SW480 (cell line): Measurements from ENCODE around the gene LDLRAD3.

Experiments
- DNase-seq: peaks from one replicate; pipeline ENCODE4 v3.0.0-alpha.2; 2016; ENCODE audit warnings: low spot score

LDLRAD3 gene

GRCh38 chr11:36213393-36213840, 269.6 kb downstream of the LDLRAD3 start:
- no peak for DNase-seq

DNA sequence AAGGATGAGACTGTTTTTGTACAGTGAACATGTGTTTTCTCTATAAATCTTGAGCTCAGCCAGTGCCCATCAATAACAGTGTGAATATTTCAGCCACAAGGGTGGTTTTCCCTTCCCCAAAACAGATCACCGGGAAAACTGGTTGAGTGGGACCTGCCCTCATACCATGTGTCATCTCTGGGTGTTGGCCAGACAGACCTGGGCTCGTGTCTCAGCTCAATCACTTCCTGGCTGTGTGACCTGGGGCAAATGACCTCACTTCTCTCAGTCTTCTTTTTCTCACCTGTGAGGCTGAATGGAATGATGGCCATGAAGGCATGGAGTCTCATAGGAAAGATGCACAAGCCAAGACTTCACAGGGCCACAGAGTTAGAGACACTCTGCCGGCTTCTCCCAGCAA, 270.6 kb downstream of the LDLRAD3 start:
- no peak for DNase-seq

- DNase-seq, result peak; percentile 17
Observed at GRCh38 chr11:36214976-36215692, 271.3 kb downstream of the LDLRAD3 start.

GRCh38 chr11:36215693-36216060, 271.8 kb downstream of the LDLRAD3 start:
- DNase-seq, result no peak

- no peak for DNase-seq
Observed at GRCh38 chr11:36216061-36216615, 272.3 kb downstream of the LDLRAD3 start.

DNA sequence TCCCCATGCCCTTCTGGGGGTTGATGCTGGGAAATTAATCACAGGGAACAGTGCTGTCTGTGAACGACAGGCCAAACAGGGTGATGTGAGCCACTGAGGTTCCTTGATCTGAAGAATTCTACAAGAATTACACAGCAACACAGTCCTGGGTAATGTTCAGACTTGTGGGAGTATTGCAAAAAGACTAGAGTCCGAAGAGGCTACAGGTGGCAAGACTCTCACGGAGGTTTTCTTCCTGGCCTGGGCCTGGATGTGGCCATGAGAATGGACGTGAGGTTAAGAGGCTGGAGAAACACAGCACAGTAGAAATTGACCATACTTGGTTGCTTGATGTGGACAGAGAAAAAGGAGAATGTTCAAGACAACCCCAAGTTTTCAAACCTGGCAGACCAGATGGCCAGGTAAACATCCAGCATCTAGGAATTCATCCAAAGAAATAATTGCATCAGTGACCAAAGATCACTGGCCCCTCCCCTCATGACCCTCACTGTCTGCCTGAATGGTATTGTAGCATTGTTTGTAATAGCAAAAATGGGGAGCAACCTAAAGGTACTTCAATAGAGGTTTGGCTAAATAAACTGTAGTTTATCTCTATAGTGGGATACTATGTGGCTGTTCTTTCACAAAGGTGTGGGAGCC, 274.5 kb downstream of the LDLRAD3 start:
- DNase-seq, result no peak

DNA sequence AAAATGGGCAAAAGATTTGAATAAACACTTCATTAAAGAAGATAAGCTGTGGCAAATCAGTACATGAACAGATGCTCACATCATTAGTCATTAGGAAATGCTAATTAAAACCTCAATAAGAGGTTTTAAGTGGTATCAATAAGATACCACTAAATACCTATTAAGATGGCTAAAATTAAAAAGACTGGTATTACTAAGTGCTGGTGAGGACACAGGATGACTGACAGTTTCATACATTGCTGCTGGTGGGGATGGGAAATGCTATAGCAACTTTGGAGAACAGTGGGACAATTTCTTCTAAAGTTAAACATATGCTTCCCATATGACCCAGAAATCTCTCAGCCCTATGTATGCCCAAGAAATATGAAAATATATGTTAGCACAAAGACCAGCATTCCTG, 276.1 kb downstream of the LDLRAD3 start:
- DNase-seq, result no peak

GRCh38 chr11:36222831-36223635, 279.2 kb downstream of the LDLRAD3 start:
- no peak for DNase-seq

DNA sequence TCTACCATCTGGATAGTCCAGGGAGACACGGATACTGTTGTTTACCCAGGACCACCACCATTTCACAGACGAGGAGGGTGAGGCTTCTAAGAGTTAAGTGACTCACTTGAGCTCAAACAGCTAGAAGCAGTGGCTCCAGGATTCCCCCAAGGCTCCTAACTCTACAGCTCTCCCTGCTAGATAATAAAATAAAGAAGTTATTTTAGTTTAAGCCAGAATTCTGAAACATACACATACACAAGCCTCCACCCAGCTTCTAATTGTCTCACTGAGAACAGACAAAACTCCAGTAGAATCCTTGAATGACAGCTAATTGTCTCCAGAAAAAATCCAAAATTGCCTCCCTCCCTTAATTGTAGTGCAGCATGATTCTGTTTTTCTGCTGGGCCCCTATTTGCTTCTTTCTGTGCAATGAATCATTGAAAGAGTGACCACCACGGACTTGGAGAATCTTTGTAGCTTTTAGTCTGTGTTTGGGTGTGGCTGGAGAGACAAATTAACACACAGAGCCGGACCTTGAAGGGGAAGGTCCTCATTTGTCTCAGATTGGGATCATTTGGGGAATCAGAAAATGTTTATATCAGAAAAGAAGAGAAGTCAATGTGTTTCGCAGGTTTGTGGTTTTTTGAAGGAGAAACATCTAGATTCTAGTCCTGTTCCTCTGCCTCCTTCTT, 280.5 kb downstream of the LDLRAD3 start:
- no peak for DNase-seq

DNA sequence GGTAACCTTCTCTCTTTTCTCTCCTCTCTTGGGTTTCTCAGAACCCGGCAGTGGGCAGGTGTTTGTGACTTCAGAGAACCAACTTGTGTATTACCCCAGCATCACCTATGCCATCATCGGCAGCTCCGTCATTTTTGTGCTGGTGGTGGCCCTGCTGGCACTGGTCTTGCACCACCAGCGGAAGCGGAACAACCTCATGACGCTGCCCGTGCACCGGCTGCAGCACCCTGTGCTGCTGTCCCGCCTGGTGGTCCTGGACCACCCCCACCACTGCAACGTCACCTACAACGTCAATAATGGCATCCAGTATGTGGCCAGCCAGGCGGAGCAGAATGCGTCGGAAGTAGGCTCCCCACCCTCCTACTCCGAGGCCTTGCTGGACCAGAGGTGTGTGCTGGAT, 283.2 kb downstream of the LDLRAD3 start:
- no peak for DNase-seq

- DNase-seq, result no peak
Observed at GRCh38 chr11:36228689-36229088, 284.8 kb downstream of the LDLRAD3 start.

DNA sequence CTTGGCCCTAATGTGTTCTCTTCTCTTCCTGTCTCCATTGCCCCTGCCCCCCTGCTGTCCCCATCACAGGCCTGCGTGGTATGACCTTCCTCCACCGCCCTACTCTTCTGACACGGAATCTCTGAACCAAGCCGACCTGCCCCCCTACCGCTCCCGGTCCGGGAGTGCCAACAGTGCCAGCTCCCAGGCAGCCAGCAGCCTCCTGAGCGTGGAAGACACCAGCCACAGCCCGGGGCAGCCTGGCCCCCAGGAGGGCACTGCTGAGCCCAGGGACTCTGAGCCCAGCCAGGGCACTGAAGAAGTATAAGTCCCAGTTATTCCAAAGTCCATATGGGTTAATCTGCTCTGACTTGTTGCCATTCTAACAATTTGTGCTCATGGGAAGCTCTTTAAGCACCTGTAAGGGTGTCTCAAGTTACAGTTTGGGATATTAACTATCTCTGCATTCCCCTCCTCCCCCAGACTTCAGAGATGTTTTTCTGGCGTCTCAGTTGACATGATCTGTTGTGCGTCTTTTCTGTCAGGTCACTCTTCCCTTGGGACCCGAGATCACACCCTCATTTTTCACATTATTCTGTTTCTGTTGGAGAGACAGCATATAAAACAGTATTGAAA, 285.3 kb downstream of the LDLRAD3 start:
- no peak for DNase-seq

GRCh38 chr11:36230779-36231699, 287.2 kb downstream of the LDLRAD3 start:
- DNase-seq, result no peak

DNA sequence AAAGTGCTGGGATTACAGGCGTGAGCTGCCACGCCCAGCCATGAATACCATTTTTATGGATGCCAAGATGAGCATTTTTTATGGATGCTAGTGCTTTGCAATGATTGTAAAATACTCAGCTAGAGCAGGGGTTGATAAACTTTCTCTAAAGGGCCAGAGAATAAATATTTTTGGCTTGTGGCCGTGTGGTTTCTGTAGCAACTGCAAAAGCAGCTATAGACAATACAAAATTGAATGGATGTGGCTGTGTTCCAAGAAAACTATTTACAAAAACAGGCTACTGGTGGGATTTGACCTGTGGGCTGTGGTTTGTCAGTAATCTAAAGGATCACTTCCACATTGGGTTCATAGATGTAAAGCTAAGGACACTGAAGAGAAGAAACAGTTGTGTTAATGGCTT, 289.3 kb downstream of the LDLRAD3 start:
- no peak for DNase-seq

DNA sequence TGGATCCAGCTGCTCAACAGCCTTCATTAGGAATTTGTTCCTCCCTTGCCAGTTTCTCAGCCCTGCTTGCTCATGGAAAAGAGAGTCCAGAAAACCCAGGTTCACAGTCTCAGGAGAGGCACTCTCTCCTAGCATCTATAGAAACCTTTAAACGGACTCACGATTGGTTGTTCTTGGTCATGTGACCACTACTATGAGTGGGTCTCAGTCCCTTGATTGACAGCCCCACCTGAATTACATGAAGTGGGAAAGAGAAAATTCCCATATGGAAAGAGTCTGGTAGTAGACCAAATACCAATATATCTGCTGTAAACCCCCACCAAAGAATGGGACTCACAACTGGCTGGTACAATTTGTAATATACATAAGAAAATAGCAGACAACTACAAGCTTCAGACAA, 291.0 kb downstream of the LDLRAD3 start:
- no peak for DNase-seq

DNA sequence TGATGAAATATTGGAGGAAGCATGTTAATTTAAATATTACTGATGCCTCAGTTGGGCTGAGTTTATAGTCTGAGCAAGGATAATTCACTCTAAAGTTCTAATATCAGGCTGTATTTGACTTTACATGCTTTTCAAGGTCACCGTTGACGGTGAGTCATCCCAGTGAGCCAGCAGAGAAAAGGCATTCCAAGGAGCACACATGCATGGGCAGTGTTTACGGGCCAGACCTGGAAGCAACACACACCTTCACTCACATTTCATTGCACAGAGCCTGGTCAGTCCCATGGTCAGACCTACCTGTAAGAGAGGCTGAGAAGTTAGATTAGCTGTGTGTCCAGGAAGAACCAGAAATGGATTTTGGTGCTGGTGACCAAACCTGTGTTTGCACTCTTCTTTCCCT, 291.9 kb downstream of the LDLRAD3 start:
- no peak for DNase-seq

GRCh38 chr11:36237391-36237790, 293.5 kb downstream of the LDLRAD3 start:
- no peak for DNase-seq

- no peak for DNase-seq
Observed at GRCh38 chr11:36238036-36238631, 294.3 kb downstream of the LDLRAD3 start.

DNA sequence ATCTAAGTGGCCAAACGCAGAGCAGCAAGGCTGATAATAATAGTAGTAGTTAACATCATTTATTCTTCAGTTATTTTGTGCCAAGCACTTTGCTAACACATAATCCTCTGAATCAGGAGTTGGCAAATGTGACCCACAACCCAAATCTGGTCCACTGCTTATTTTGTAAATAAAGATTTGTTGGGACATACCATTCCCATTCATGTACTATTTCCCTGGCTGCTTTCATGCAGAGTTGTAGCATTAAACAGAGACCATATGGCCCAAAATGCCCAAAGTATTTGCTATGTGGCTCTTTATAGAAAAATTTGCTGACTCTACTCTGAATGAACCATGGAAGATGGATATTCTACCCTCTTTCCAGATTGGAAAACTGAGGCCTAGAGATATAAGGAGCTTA, 295.0 kb downstream of the LDLRAD3 start:
- no peak for DNase-seq

DNA sequence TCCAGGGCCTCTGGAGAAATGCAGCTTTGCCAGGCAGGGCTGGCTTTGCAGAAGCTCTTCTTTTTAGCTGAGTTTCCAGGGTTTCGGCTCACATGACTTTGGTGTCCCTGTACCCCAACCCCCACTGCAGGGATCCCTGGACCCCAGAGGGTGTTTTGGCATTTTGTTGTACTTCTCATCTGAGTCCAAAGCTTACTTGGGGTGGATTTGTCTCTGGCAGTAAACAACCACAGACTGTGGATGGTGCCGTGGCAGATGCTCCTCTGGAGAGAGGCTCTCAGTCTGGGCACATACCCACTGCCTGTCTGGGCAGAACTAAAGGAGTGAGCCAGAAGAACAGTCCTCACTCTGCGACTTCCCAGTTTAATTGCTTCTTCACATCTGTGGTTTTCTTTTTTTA, 295.8 kb downstream of the LDLRAD3 start:
- no peak for DNase-seq
